WERI-Rb-1 (cell line): ENCODE results near the gene ASIC4.

Experiments
- DNase-seq: peaks from one replicate; pipeline ENCODE4 v3.0.0-alpha.2; 2020
- H3K27ac ChIP-seq: fragments of 250-450 bp; sonication (Bioruptor Pico); 2 replicates; pipeline ENCODE4 v1.5.1; 2020; ENCODE audit warnings: mild to moderate bottlenecking, moderate library complexity
- H3K27me3 ChIP-seq: fragments of 250-450 bp; sonication (Bioruptor Pico); 2 replicates; pipeline ENCODE4 v1.5.1; 2021; ENCODE audit warnings: mild to moderate bottlenecking, low read depth, moderate library complexity; ENCODE audit not compliant: insufficient read depth, severe bottlenecking
- H3K36me3 ChIP-seq: fragments of 250-450 bp; sonication (Bioruptor Pico); 2 replicates; pipeline ENCODE4 v1.5.1; 2020; ENCODE audit warnings: mild to moderate bottlenecking, moderate library complexity
- H3K4me3 ChIP-seq: 2 replicates; pipeline ENCODE4 v1.5.1; 2011; ENCODE audit warnings: low read depth, mild to moderate bottlenecking, control low read depth, low read length
- H3K9me3 ChIP-seq: fragments of 250-450 bp; sonication (Bioruptor Pico); 2 replicates; pipeline ENCODE4 v1.5.1; 2021; ENCODE audit warnings: mild to moderate bottlenecking, moderate library complexity; ENCODE audit not compliant: severe bottlenecking
- TF ChIP-seq, protein P1 (sequence below): IDR thresholded peaks from 2 replicates; pipeline ENCODE4 v1.5.1; 2011; ENCODE audit warnings: low read depth, mild to moderate bottlenecking, control low read depth, inconsistent platforms, low read length

Gene ASIC4, protein sequence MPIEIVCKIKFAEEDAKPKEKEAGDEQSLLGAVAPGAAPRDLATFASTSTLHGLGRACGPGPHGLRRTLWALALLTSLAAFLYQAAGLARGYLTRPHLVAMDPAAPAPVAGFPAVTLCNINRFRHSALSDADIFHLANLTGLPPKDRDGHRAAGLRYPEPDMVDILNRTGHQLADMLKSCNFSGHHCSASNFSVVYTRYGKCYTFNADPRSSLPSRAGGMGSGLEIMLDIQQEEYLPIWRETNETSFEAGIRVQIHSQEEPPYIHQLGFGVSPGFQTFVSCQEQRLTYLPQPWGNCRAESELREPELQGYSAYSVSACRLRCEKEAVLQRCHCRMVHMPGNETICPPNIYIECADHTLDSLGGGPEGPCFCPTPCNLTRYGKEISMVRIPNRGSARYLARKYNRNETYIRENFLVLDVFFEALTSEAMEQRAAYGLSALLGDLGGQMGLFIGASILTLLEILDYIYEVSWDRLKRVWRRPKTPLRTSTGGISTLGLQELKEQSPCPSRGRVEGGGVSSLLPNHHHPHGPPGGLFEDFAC

DNA sequence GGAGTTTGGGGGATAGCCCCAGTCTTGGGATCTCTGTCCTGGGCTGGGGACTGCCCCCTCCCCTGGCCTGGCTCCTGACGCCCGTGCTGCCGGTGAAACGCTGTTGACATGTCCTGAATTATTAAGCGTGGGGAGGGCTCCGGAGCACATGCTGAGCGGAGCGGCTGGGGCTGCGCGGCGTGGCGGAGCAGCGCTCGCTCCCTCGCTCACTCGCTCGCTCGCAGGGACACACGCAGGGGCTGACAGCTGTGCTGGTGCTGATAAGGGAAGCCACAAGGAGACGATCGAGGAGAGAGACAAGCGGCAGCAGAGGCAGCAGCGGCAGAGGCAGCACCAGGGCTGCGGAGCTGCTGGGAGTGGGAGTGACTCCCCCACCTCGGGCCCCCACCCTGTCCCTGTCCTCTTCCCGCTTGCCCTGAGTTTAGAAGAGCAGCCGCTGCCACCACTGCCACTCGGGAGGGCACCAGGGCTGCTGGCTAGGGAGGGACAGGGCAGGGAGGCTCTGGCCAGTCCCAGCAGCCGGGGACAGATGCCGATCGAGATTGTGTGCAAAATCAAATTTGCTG lies at the start of gene ASIC4:
TSS of gene ASIC4 (plus strand) at position 287 of the 566 bp plus-strand sequence. CDS start at position 530, 243 bp downstream.
- no peaks in the 10 kb centered on the region for H3K27me3 ChIP-seq
- no peaks in the 10 kb centered on the region for H3K9me3 ChIP-seq
- TF ChIP-seq, protein P1, sequence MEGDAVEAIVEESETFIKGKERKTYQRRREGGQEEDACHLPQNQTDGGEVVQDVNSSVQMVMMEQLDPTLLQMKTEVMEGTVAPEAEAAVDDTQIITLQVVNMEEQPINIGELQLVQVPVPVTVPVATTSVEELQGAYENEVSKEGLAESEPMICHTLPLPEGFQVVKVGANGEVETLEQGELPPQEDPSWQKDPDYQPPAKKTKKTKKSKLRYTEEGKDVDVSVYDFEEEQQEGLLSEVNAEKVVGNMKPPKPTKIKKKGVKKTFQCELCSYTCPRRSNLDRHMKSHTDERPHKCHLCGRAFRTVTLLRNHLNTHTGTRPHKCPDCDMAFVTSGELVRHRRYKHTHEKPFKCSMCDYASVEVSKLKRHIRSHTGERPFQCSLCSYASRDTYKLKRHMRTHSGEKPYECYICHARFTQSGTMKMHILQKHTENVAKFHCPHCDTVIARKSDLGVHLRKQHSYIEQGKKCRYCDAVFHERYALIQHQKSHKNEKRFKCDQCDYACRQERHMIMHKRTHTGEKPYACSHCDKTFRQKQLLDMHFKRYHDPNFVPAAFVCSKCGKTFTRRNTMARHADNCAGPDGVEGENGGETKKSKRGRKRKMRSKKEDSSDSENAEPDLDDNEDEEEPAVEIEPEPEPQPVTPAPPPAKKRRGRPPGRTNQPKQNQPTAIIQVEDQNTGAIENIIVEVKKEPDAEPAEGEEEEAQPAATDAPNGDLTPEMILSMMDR = no peak
- no peaks in the 10 kb centered on the region; the same call in none of the 2 replicates for H3K36me3 ChIP-seq
- H3K4me3 ChIP-seq = peak within 1 kb of the TSS; percentile 65
- DNase-seq = peak; percentile 55
- H3K27ac ChIP-seq = peak within 1 kb of the TSS; percentile 98

DNA sequence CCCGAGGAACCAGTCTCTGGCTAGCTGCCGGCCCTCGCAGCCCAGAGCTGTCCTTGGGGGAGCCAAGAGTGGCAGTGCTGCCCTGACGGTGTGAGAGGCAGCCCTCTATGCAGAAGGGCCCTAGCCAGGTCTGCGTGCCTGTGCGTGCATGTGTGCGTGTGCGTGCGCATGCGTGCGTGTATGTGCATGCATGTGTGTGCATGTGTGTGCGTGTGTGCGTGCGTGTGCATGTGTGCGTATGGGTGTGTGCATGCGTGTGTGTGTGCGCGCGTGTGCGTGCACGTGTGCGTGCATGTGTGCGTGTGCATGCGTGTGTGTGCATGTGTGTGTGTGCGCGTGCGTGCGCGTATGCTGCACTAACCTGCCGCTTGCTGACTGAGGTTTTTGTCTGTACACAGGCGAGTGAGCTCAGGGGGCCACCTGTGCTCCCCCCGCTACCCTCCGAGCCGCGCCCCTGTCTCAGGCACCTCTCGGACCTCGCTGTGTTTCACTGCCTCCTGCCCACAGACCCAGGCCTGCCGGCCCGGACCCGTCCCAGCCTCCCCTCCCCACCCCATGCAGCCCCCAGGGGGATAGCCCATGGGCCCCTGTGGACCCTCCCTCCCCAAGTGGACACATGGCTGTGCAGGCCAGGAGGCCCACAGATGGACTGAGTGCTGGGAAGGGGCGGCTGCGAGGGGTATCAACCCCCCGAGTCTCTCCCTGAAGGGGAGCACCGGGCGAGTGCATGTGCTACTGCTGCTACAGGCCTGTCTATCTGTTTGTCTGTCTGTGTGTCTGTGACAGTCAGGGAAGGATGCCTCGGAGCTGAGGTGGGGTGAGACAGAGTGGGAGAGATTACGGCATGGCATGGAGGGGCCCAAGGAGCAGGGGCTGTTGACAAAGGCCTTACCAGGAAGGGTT lies 48.4 kb upstream of the ASIC4 start:
- no peak for DNase-seq
- H3K4me3 ChIP-seq = no peak overlapping the region
- H3K36me3 ChIP-seq = peaks cover 43% of the 10 kb centered on the region
- H3K27ac ChIP-seq = no peak overlapping the region
- no peaks in the 10 kb centered on the region for H3K9me3 ChIP-seq
- H3K27me3 ChIP-seq = no peaks in the 10 kb centered on the region
- TF ChIP-seq, protein P1 = no peak

DNA sequence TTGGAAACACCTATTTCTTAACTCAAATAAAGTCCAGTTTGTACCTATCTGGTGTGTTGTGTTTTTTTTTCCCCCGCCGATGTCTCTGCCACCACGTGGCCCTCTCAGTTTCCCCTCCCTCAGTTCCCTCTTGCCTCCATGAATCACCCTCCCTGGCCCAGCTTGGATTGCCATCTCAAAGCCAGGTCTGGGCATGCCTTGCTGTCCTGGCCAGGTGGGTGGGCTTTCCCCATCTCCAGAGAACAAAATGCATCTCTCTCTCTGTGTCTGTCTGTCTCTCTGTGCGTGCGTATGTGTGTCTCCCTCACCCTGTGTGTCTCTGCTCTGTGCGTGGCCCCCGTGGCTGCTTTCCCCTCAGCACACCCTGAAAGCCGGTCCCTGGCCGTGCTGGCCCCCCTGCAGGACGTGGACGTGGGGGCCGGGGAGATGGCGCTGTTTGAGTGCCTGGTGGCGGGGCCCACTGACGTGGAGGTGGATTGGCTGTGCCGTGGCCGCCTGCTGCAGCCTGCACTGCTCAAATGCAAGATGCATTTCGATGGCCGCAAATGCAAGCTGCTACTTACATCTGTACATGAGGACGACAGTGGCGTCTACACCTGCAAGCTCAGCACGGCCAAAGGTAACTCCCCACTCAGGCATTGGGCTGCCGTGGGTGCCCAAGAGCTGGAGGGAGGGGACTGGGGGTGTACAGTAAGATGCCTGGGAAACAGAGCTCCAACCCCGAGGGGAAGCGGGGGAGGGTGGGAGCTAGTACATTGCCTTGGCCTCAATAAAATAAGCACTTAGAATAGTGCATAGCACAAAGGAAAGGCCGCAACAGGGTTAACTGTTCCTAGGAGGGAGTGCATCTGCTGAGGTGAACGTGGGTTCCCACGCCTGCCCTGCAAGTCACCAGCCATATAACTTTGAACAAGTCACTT lies 47.2 kb upstream of the ASIC4 start:
- Histone ChIP-seq H3K36me3 (peaks cover 37% of the 10 kb centered on the region), H3K27me3 (no peaks in the 10 kb centered on the region), H3K9me3 (no peaks in the 10 kb centered on the region), H3K27ac (no peak overlapping the region), H3K4me3 (no peak overlapping the region)
- DNase-seq = no peak
- TF ChIP-seq, protein P1 = no peak

DNA sequence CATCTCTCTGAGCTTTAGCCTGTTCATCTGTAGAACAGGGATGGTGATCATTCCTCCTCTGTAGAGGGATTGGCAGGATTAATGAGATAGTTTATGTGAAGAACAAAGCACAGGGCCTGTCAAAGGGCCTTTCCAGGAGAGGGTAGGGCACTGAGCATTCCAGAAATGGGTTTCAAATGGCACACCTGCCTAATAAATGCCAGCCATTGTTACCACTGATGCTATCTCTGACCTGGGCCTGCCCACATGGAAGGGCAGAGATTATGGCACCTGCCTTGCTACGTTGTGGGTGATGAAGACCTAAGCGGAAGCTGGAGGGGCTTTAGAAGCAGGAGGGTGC lies 46.6 kb upstream of the ASIC4 start:
- no peak for DNase-seq
- no peaks in the 10 kb centered on the region for H3K9me3 ChIP-seq
- TF ChIP-seq, protein P1 = no peak
- no peak overlapping the region for H3K4me3 ChIP-seq
- no peaks in the 10 kb centered on the region for H3K27me3 ChIP-seq
- no peak overlapping the region for H3K27ac ChIP-seq
- peaks cover 31% of the 10 kb centered on the region for H3K36me3 ChIP-seq
